DOHH2 (cell line): ENCODE results near the gene ODF2.
"Not testable (repeated sequence)": the region's sequence is repeated elsewhere in the genome, so short reads cannot be mapped to it uniquely, and the experiment has no call there.

Source experiments
- H3F3A ChIP-seq: fragments of 200-600 bp; sonication (generic), shearing (Covaris generic); 2 replicates; pipeline ENCODE4 v1.6.0; 2016; ENCODE audit warnings: antibody characterized with exemption, mild to moderate bottlenecking; ENCODE audit not compliant: control insufficient read depth, insufficient read depth
- H3K27ac ChIP-seq: fragments of 200-600 bp; sonication (generic); 2 replicates; pipeline ENCODE4 v1.5.1; 2014; ENCODE audit warnings: low read depth, mild to moderate bottlenecking, low read length, moderate library complexity
- H3K27me3 ChIP-seq: fragments of 200-600 bp; sonication (generic); 2 replicates; pipeline ENCODE4 v1.6.1; 2014; ENCODE audit warnings: mild to moderate bottlenecking, low read length, mixed read lengths; ENCODE audit not compliant: control insufficient read depth
- H3K36me3 ChIP-seq: fragments of 200-600 bp; sonication (generic); 2 replicates; pipeline ENCODE4 v1.6.1; 2014; ENCODE audit warnings: mild to moderate bottlenecking, low read length, moderate library complexity, mixed read lengths; ENCODE audit not compliant: control insufficient read depth
- H3K4me1 ChIP-seq: fragments of 200-600 bp; sonication (generic); 2 replicates; pipeline ENCODE4 v1.6.1; 2014; ENCODE audit warnings: mild to moderate bottlenecking, low read length, mixed read lengths; ENCODE audit not compliant: control insufficient read depth
- H3K4me2 ChIP-seq: fragments of 200-600 bp; sonication (generic); 2 replicates; pipeline ENCODE4 v1.6.0; 2014; ENCODE audit warnings: mild to moderate bottlenecking, low read length, moderate library complexity
- H3K4me3 ChIP-seq: fragments of 200-600 bp; sonication (generic); 2 replicates; pipeline ENCODE4 v1.5.1; 2014; ENCODE audit warnings: mild to moderate bottlenecking, low read length, mixed read lengths
- H3K79me2 ChIP-seq: fragments of 200-600 bp; sonication (generic); 2 replicates; pipeline ENCODE4 v1.6.1; 2014; ENCODE audit warnings: mild to moderate bottlenecking, low read length, mixed read lengths; ENCODE audit not compliant: control insufficient read depth
- H3K9me2 ChIP-seq: fragments of 200-600 bp; sonication (generic); replicated peaks from 2 replicates; pipeline ENCODE4 v1.6.1; 2014; ENCODE audit warnings: mild to moderate bottlenecking, low read length, mixed read lengths; ENCODE audit not compliant: control insufficient read depth
- H3K9me3 ChIP-seq: fragments of 200-600 bp; sonication (generic); 2 replicates; pipeline ENCODE4 v1.6.1; 2014; ENCODE audit warnings: antibody characterized with exemption, low read length, mixed read lengths; ENCODE audit not compliant: control insufficient read depth, insufficient read depth
- H4K20me1 ChIP-seq: fragments of 200-600 bp; sonication (generic); 2 replicates; pipeline ENCODE4 v1.6.0; 2014; ENCODE audit warnings: low read depth, mild to moderate bottlenecking, antibody characterized with exemption, low read length, moderate library complexity; ENCODE audit not compliant: control insufficient read depth, insufficient read depth
- CTCF ChIP-seq: fragments of 200-600 bp; sonication (generic); IDR thresholded peaks from one replicate; pipeline ENCODE4 v1.5.1; 2014; ENCODE audit warnings: antibody characterized with exemption, mild to moderate bottlenecking, low read depth, low read length; ENCODE audit not compliant: poor library complexity, severe bottlenecking
- EZH2phosphoT487 ChIP-seq: fragments of 200-600 bp; sonication (generic); IDR thresholded peaks from 2 replicates; pipeline ENCODE4 v1.6.1; 2017; ENCODE audit warnings: borderline replicate concordance, mild to moderate bottlenecking, antibody characterized with exemption, low read length, moderate library complexity, mixed read lengths

Gene ODF2

GRCh38 chr9:128412120-128412790, 43.6 kb upstream of the ODF2 start:
- Histone ChIP-seq H3K9me3 (no peaks in the 10 kb centered on the region), H3K36me3 (no peaks in the 10 kb centered on the region), H3K4me3 (no peak overlapping the region), H3K27ac (no peak overlapping the region), H3F3A (no peaks in the 10 kb centered on the region), H3K9me2 (no peaks in the 10 kb centered on the region), H3K27me3 (peaks cover 16% of the 10 kb centered on the region), H4K20me1 (no peaks in the 10 kb centered on the region), H3K79me2 (no peaks in the 10 kb centered on the region), H3K4me1 (peaks cover 14% of the 10 kb centered on the region), H3K4me2 (no peak overlapping the region)
- TF ChIP-seq EZH2phosphoT487: no peak
- peak; percentile 72 for TF ChIP-seq CTCF

- not testable (repeated sequence) for H3K9me3 ChIP-seq, H3K9me2 ChIP-seq, H4K20me1 ChIP-seq, H3K4me3 ChIP-seq, H3K4me2 ChIP-seq, H3K79me2 ChIP-seq, H3K36me3 ChIP-seq, H3F3A ChIP-seq, H3K27ac ChIP-seq
- Histone ChIP-seq H3K27me3 (peaks cover 14% of the 10 kb centered on the region), H3K4me1 (peaks cover 14% of the 10 kb centered on the region)
These were observed 42.1 kb upstream of the ODF2 start for GRCh38 chr9:128413728-128414127.

- Histone ChIP-seq H3K4me3 (no peak overlapping the region), H3K4me1 (peaks cover 17% of the 10 kb centered on the region), H4K20me1 (no peaks in the 10 kb centered on the region), H3K27ac (no peak overlapping the region), H3K27me3 (peaks cover 21% of the 10 kb centered on the region), H3K79me2 (no peaks in the 10 kb centered on the region), H3K9me3 (no peaks in the 10 kb centered on the region), H3F3A (no peaks in the 10 kb centered on the region), H3K4me2 (no peak overlapping the region), H3K9me2 (no peaks in the 10 kb centered on the region), H3K36me3 (no peaks in the 10 kb centered on the region)
- TF ChIP-seq CTCF: no peak
- TF ChIP-seq EZH2phosphoT487: no peak
These were observed 41.3 kb upstream of the ODF2 start for GRCh38 chr9:128414461-128414860.

- H3K36me3 ChIP-seq: no peaks in the 10 kb centered on the region
- no peak overlapping the region for H3K4me3 ChIP-seq
- TF ChIP-seq CTCF (no peak), EZH2phosphoT487 (no peak)
- H3K79me2 ChIP-seq: no peaks in the 10 kb centered on the region
- no peaks in the 10 kb centered on the region for H3F3A ChIP-seq
- H3K27me3 ChIP-seq: peaks cover 27% of the 10 kb centered on the region
- no peak overlapping the region for H3K4me2 ChIP-seq
- no peaks in the 10 kb centered on the region for H3K9me2 ChIP-seq
- H3K27ac ChIP-seq: no peak overlapping the region
- H4K20me1 ChIP-seq: no peaks in the 10 kb centered on the region
- H3K9me3 ChIP-seq: no peaks in the 10 kb centered on the region
- peaks cover 23% of the 10 kb centered on the region for H3K4me1 ChIP-seq
These were observed 40.5 kb upstream of the ODF2 start for GRCh38 chr9:128415281-128415680.
